ENCODE results near the gene MED8.
"Not testable (repeated sequence)": the region's sequence is repeated elsewhere in the genome, so short reads cannot be mapped to it uniquely, and the experiment has no call there.

MED8 gene

DNA sequence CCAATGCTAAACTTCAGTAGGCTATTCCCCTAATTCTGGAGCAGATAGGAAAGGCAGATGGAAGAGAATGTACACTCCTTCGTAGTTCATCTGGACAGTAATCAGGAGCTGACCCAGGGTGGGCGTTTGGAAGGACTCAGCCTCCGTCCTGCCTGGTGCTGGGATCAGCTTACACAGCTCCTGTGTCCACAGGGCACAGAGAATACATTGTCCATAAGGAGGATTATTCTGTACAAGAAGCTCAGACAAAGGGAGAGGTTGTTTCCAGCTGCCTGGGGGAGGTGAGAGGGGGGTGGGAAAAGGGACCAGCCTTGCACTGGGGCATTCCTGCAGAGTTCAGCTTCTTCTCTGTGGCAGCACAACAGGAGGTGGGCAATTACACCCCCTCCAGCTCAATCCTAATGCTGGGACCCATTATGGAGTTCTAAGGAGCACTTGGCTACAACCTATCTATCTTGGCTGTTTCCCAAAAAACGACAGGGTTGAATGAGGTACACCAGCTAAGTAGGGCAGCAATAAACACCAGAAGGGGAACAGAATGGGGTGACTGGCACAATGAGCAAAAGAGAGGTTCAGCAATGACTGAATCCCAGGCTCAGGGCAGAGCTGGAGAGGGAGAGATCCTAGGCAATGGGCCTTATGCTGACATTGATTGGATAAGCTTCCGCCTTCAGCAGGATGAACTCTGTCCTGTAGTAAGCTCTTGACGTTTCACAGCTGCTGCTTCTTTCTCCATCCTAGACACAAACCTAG is 7.4 kb downstream of the MED8 start:
- Histone ChIP-seq H3K9ac (ENCODE audit: low read depth, low read length) (no peak overlapping the region), H3K36me3 (ENCODE audit: insufficient read depth, low read length) (peaks cover 24% of the 10 kb centered on the region; the same call in 1 of the 2 replicates), H3K4me1 (ENCODE audit: insufficient read depth, low read length) (no peaks in the 10 kb centered on the region), H3K9me3 (ENCODE audit: control insufficient read depth, insufficient read depth, low read length) (no peaks in the 10 kb centered on the region)

DNA sequence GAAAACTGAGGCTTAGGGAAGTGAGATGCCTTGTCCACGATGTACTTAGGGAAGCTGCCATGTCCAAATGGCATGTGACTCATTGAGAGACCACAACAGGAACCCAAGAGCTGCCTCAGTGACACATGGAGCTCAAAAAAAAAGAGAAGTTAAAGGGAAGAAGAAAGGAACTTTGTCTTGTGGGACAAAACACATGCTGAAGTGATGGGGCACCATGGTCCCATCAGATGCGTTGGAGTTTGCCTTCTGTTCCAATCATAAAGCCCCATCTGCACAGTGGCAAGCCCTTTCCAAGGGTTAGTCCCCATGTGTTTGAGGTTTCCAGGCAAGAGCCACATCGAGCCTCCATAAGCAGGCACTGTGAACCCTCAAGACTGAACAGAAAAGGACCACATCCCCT is 8.0 kb downstream of the MED8 start:
- no peaks in the 10 kb centered on the region for H3K9me3 ChIP-seq (ENCODE audit: control insufficient read depth, insufficient read depth, low read length)
- peaks cover 18% of the 10 kb centered on the region; the same call in 1 of the 2 replicates for H3K36me3 ChIP-seq (ENCODE audit: insufficient read depth, low read length)
- no peaks in the 10 kb centered on the region for H3K4me1 ChIP-seq (ENCODE audit: insufficient read depth, low read length)

DNA sequence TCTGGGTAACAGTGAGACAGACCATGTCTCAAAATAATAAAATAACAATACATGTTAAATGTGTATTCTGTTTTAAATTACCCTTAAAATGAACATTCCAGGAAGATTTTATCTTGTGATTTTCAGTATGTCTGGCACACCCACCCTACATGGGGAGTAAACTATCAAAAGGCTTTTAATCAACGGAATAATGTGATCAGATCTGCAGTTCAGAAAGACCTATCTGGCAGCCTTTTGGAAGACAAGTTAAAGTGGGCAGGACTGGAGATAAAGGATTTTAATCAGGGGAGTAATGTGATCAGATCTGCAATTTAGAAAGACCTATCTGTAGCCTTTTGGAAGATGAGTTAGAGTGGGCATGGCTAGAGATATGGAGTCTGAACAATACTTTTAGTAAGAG is 10.1 kb downstream of the MED8 start:
- Histone ChIP-seq H3K36me3 (ENCODE audit: insufficient read depth, low read length) (0 out of 2 replicates have a peak, but pooled peaks cover 6% of the 10 kb centered on the region), H3K4me1 (ENCODE audit: insufficient read depth, low read length) (no peaks in the 10 kb centered on the region), H3K9ac (ENCODE audit: low read depth, low read length) (no peak overlapping the region), H3K9me3 (ENCODE audit: control insufficient read depth, insufficient read depth, low read length) (no peaks in the 10 kb centered on the region)

More for the DNA sequence above, 8.0 kb downstream of the MED8 start:
- no peak overlapping the region for H3K9ac ChIP-seq (ENCODE audit: low read depth, low read length)

DNA sequence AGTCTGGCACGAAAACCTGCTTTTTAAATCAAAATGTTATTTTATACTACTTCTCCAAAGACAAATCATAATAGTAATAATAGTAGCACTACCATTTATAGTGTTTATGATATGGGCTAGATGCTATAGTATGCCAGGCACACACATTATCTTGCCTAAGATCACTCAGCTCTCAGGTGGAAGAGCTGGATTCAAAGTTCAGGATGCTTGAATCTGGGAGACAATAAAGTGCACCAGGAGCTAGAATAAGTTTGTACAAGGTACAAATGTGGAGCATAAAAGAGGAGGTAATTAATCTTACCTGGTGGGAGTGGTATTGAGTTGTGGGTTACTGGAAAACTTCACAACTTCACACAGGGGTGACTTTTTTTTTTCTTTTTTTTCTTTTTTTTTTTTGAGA is 11.8 kb downstream of the MED8 start:
- Histone ChIP-seq H3K9ac (ENCODE audit: low read depth, low read length) (no peak overlapping the region), H3K9me3 (ENCODE audit: control insufficient read depth, insufficient read depth, low read length) (no peaks in the 10 kb centered on the region), H3K4me1 (ENCODE audit: insufficient read depth, low read length) (peaks cover 1% of the 10 kb centered on the region; the same call in 1 of the 2 replicates), H3K36me3 (ENCODE audit: insufficient read depth, low read length) (no peaks in the 10 kb centered on the region)

DNA sequence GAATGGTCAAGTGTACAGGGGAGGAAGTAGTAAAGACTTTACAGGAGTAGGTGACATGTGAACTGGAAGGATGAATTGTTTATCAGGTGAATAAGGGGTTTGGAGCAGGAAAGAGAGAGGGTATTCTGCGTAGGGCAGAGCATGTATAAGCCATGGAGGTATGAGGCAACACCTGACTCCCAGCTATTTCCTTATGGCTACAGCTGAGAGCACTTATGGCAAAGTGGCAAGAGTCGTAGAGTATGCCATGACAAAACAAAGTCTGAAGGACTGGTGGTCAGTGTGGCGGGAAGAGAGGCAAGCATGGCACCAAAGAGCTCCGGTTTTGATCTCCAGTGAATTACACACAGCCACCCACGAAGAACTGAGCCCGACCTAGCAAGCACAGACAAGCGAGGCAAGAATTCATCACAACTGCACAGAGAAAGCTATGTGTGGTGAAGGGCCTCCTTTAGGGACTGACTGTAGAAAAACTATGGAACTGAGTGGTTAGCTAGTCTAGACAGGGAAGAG is 12.8 kb downstream of the MED8 start:
- Histone ChIP-seq H3K9ac (ENCODE audit: low read depth, low read length) (no peak overlapping the region), H3K9me3 (ENCODE audit: control insufficient read depth, insufficient read depth, low read length) (no peaks in the 10 kb centered on the region), H3K4me1 (ENCODE audit: insufficient read depth, low read length) (peaks cover 3% of the 10 kb centered on the region; the same call in 1 of the 2 replicates), H3K36me3 (ENCODE audit: insufficient read depth, low read length) (no peaks in the 10 kb centered on the region)

DNA sequence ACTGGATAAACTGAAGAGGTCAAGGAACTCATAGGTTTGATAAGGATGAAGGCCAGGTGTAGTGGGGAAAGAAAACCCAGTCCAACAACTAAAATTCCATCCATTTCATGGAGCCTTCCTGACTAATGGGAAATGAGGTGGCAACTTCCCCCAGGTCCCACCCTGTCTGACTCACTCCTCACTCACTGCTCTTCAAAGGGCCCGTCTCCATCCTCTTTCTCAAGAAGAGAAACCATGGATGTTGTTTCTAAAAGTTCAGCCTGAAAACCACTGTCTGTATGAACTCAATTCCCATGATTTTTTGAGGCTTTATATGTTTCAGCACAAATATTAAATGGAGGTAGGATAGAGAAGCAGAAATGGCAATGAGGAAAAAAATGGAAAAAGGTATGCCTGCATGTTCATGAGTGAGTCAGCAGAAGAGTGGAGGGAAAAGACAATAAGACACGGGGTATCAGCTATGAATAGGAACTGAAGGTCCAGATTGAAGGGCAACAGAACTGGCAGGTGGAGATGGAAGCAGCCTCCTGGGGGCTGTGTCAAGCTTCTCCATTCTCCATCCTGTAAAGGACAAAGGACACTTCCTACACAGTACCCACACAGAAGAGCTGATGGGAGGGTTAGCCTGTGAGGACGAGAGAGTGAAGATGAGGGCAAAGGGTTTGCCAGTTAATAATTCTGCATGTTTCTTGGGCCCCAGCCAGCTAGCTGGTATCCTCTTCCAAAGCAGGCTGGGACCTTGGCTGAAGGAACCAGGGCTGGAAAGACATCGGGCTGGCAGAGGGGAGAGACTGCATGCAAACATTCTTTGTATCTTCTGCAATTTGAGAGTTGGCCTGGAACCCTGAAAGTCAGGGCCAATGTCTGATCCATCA is 16.3 kb downstream of the MED8 start:
- Histone ChIP-seq H3K9me3 (ENCODE audit: control insufficient read depth, insufficient read depth, low read length) (no peaks in the 10 kb centered on the region), H3K36me3 (ENCODE audit: insufficient read depth, low read length) (no peaks in the 10 kb centered on the region), H3K4me1 (ENCODE audit: insufficient read depth, low read length) (peaks cover 7% of the 10 kb centered on the region; the same call in 1 of the 2 replicates), H3K9ac (ENCODE audit: low read depth, low read length) (no peak overlapping the region)

DNA sequence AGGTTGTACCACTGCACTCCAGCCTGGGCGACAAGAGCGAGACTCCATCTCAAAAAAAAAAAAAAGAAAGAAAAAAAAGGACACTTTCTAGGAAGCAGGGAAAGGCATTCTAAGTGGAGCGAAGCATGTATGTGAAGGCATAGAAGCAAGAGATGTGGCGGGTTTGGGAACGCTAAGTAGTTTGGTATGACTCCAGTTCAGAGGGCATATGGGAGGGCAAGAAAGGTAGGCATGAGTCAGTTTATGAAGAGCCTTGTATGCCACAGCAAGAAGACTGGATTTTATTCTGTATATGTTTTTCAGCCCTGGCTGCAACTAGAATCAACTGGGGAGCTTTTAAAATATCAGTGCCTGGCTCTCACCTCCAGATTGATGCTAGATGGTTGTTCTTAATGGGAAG is 17.4 kb downstream of the MED8 start:
- Histone ChIP-seq H3K4me1 (ENCODE audit: insufficient read depth, low read length) (peaks cover 7% of the 10 kb centered on the region; the same call in 1 of the 2 replicates), H3K9ac (ENCODE audit: low read depth, low read length) (no peak overlapping the region), H3K9me3 (ENCODE audit: control insufficient read depth, insufficient read depth, low read length) (no peaks in the 10 kb centered on the region), H3K36me3 (ENCODE audit: insufficient read depth, low read length) (no peaks in the 10 kb centered on the region)

DNA sequence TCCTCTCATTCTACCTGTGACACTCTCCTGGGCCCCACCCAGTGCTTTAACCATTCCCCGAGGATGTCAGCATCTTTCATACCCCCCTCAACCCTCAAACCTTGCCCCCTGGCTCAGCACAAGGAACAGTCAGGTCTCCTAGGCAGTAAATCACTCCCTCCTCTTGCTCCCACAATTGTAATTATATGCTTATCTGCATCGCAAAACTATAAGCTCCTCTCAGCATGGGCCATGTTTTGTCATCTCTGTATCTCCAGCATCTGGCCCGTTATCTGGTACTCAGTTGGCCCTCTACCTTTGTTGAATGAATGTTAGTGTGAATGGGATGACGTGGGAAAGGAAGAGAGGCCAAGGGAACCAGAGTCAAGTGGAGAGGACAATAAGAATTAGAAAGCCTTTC is 19.0 kb downstream of the MED8 start:
- no peaks in the 10 kb centered on the region for H3K36me3 ChIP-seq (ENCODE audit: insufficient read depth, low read length)
- H3K9ac ChIP-seq (ENCODE audit: low read depth, low read length), result no peak overlapping the region
- peaks cover 12% of the 10 kb centered on the region; the same call in 1 of the 2 replicates for H3K4me1 ChIP-seq (ENCODE audit: insufficient read depth, low read length)
- H3K9me3 ChIP-seq (ENCODE audit: control insufficient read depth, insufficient read depth, low read length), result no peaks in the 10 kb centered on the region

DNA sequence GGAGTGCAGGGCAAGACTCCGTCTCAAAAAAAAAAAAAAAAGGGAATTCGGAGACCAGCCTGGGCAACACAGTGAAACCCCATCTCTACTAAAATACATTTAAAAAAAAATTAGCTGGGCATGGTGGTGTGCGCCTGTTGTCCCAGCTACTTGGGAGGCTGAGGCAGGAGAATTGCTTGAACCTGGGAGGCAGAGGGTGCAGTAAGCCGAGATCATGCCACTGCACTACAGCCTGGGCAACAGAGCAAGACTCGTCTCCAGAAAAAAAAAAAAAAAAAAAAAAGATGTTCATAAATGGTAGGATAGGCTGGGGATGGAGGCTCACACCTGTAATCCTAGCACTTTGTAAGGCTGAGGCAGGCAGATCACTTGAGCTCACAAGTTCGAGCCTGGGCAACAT is 19.8 kb downstream of the MED8 start:
- not testable (repeated sequence) for H3K9me3 ChIP-seq (ENCODE audit: control insufficient read depth, insufficient read depth, low read length); H3K9ac ChIP-seq (ENCODE audit: low read depth, low read length); H3K36me3 ChIP-seq (ENCODE audit: insufficient read depth, low read length)
- H3K4me1 ChIP-seq (ENCODE audit: insufficient read depth, low read length), result peaks cover 12% of the 10 kb centered on the region; the same call in 1 of the 2 replicates

DNA sequence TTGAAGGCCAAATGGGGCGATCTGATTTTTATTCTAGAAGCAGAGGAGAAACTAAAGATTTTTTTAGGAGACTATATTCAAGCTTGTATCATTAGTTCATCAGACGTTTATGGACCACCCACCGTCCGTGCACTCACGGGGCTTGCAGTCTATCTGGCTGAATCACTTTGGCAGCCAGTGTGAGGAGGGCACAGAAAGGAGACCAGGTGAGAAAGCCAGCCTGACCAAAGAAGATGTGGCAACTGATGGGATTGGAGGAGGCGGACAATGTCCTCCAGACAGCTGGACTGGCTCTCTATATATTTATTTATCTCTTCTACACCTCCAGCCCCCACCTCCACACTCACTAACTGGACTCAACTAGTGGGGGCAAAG is 21.0 kb downstream of the MED8 start:
- Histone ChIP-seq H3K9me3 (ENCODE audit: control insufficient read depth, insufficient read depth, low read length) (no peaks in the 10 kb centered on the region), H3K36me3 (ENCODE audit: insufficient read depth, low read length) (peaks cover 6% of the 10 kb centered on the region; the same call in 1 of the 2 replicates), H3K4me1 (ENCODE audit: insufficient read depth, low read length) (peaks cover 12% of the 10 kb centered on the region; the same call in 1 of the 2 replicates), H3K9ac (ENCODE audit: low read depth, low read length) (peak overlapping the region; percentile 85)

DNA sequence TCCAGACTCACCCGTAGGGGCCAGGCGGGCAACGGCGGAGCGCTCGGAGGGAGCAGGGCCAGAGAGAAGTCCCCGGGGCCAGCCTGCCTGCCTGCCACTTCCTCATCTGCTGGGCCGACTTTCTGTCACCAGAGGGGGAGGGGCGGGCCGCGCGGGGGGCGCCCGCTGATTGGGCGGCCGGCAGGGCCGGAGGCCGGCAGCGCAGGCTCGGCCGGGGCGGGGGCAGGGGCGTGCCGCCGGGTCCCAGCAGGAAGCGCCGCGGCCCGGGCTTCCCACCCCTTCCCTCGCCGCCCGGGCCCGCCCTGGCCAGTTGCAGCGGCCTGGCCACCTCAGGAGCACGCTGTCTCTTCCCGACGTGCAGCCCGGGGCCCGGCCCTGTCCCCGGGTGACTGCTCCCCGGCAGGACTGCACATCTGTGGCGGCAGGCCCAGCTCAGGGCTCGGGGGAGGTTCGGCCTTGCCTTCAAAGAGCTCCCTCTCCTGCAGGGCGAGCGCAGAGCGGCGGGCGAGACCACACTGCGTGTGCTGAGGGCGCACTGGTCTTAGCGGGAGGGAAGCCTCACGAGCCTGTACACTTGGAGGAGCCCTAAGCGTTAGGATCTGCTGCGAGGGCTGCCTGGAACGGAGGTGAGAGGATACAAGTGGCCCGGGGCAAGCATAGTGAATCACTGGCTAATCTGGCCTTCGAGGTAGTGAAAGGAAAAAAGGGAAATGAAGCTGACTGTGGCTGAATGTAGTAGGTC is 21.5 kb downstream of the MED8 start, which contains the start of gene ELOVL1:
ELOVL1 (minus strand) TSS at position 108 of the 742 bp plus-strand sequence. CDS start 2,402 bp downstream, outside the sequence.
- Histone ChIP-seq H3K9ac (ENCODE audit: low read depth, low read length) (peak within 1 kb of the TSS; percentile 85), H3K9me3 (ENCODE audit: control insufficient read depth, insufficient read depth, low read length) (no peaks in the 10 kb centered on the region), H3K36me3 (ENCODE audit: insufficient read depth, low read length) (peaks cover 6% of the 10 kb centered on the region), H3K4me1 (ENCODE audit: insufficient read depth, low read length) (peaks cover 12% of the 10 kb centered on the region; the same call in 1 of the 2 replicates)

DNA sequence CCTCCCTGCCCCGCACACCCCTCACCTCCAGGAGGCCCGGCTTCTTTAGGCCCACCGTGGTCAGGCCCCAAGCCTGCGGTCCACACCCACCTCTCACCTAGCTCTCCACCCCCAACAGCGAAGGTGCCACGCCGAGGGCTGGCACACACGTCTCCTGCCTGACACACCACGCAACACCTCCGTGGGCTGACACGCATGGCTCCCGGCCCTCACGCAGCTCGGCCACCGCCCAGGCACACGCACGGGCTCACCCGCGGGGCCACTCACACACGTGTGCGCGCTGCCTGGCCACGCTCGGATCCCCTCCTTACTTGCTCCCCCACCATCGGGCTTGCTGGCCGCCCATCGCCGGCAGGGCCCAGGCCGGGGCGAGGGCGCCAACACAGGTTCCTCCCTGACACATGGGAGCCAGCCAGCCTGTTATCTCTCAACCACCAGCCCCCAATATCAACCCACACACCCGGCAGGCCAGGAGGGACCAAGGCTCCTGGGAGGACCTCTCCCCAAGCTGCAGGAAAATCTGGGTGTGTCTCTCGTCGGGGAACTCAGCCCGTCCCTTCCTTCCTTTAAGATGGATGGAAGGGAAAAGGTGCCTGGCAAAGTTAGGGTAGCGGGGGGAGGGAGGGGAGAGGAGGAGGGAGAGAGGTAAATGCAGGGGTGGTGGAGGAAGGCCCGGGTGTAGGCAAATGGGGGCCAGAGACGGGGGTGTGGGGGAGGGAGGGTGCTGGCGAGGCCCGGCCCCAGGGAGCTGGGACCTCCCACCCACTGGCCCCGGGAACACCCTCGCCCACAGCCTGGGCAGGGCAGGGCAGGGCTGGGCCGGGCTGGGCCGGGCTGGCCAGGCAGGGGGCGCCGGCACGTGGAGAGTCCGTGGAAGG is 22.3 kb downstream of the MED8 start:
- Histone ChIP-seq H3K9me3 (ENCODE audit: control insufficient read depth, insufficient read depth, low read length) (no peaks in the 10 kb centered on the region), H3K36me3 (ENCODE audit: insufficient read depth, low read length) (peaks cover 6% of the 10 kb centered on the region), H3K4me1 (ENCODE audit: insufficient read depth, low read length) (peaks cover 8% of the 10 kb centered on the region; the same call in 1 of the 2 replicates), H3K9ac (ENCODE audit: low read depth, low read length) (peak overlapping the region; percentile 85)

DNA sequence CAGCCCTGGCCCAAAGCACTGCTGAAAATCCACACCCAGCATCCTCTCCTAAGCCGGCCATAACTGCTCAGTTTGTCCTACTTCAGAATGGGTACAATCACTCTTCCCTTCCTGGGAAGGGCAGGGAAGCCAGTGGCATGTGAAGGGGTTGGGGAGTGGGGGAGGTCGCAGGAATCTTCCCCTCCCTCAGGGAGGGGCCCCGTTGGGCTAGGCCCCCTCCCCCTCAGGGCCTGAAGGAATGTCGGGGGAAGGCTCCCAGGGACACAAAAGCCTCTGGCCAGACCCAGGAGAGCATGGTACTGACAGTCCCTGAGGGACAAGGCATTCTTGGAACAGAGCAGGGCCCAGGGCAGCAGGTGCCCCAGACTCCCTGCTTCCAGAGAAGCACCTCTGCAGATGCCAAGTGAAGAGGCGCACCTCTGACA is 23.0 kb downstream of the MED8 start:
- H3K4me1 ChIP-seq (ENCODE audit: insufficient read depth, low read length), result peaks cover 8% of the 10 kb centered on the region; the same call in 1 of the 2 replicates
- peak overlapping the region; percentile 85; the same call in 1 of the 2 replicates for H3K9ac ChIP-seq (ENCODE audit: low read depth, low read length)
- H3K36me3 ChIP-seq (ENCODE audit: insufficient read depth, low read length), result peaks cover 12% of the 10 kb centered on the region
- H3K9me3 ChIP-seq (ENCODE audit: control insufficient read depth, insufficient read depth, low read length), result no peaks in the 10 kb centered on the region
